Endothelial cell of umbilical vein (primary cell): Measurements from ENCODE around the gene PLAAT3. TPM values are rescaled to one million over a fixed set of nuclear protein-coding genes. Genes with fewer than 3 reads are reported as not detected.

ENCODE experiments used
- BruUV-seq: library from RNA; stranded (reverse); fragments of 400-500 nt; replicated peaks from 2 replicates; lab custom pipeline; 2021; lab: Mats Ljungman, UMichigan
- CTCF ChIA-PET: fragments of 300-600, 350-600 bp; sonication (Branson Sonifier 250); formaldehyde crosslinking; loops from one replicate; lab custom pipeline; 2021; ENCODE audit warnings: antibody characterized with exemption, inconsistent platforms; lab: Charles Lee
- POLR2A ChIA-PET: fragments of 300-600, 350-600 bp; sonication (Branson Sonifier 250); formaldehyde crosslinking; loops from one replicate; lab custom pipeline; 2021; ENCODE audit warnings: antibody characterized with exemption, inconsistent platforms; lab: Charles Lee
- DNase-seq: peaks from one replicate; pipeline ENCODE4 v3.0.0-alpha.2; 2011; ENCODE audit warnings: low read depth, low spot score
- FAIRE-seq: peaks from 2 replicates; lab custom pipeline; 2011; peaks lifted over from hg19 to GRCh38; lab: Jason Lieb, UNC
- H2AFZ ChIP-seq: 2 replicates; pipeline ENCODE4 v1.6.0; 2012; ENCODE audit warnings: low read depth, low read length, control low read depth, inconsistent platforms
- H3K27ac ChIP-seq: 2 replicates; pipeline ENCODE4 v1.5.1; 2011; ENCODE audit warnings: low read depth, mild to moderate bottlenecking, control low read depth, low read length, moderate library complexity; ENCODE audit not compliant: insufficient read depth
- H3K27me3 ChIP-seq, 2 experiments: 2 replicates each; pipeline versions ENCODE4 v1.6.0 to v1.6.1; 2011; ENCODE audit warnings: low read length in 2 of 2, mixed read lengths in 1 of 2; ENCODE audit not compliant: control insufficient read depth in 2 of 2, insufficient read depth in 2 of 2
- H3K36me3 ChIP-seq, 2 experiments: 2 replicates in 1 of 2; 3 replicates in 1 of 2; pipeline ENCODE4 v1.5.1; 2011; ENCODE audit warnings: low read length in 2 of 2, mild to moderate bottlenecking in 1 of 2, moderate library complexity in 1 of 2; ENCODE audit not compliant: control insufficient read depth in 2 of 2, insufficient read depth in 2 of 2; ENCODE audit errors: extremely low read depth in 1 of 2
- H3K4me1 ChIP-seq: 3 replicates; pipeline ENCODE4 v1.5.1; 2011; ENCODE audit warnings: mild to moderate bottlenecking, low read length; ENCODE audit not compliant: control insufficient read depth, insufficient read depth; ENCODE audit errors: extremely low read depth
- H3K4me2 ChIP-seq: 2 replicates; pipeline ENCODE4 v1.6.1; 2011; ENCODE audit warnings: low read length, control low read depth, mixed read lengths; ENCODE audit not compliant: insufficient read depth
- H3K4me3 ChIP-seq, 3 experiments: fragments of 200-600 bp in 1 of 3; sonication (generic), shearing (Covaris generic) in 1 of 3; replicated peaks in 1 of 3; 2 replicates each; pipeline ENCODE4 v1.5.1; 2011 to 2016; ENCODE audit warnings: control low read depth in 3 of 3, low read length in 3 of 3, mild to moderate bottlenecking in 2 of 3, inconsistent platforms in 1 of 3, low read depth in 1 of 3, moderate library complexity in 1 of 3; ENCODE audit not compliant: insufficient read depth in 1 of 3
- H3K79me2 ChIP-seq: 2 replicates; pipeline ENCODE4 v1.6.0; 2012; ENCODE audit warnings: low read length, inconsistent platforms; ENCODE audit not compliant: control insufficient read depth, insufficient read depth
- H3K9ac ChIP-seq: replicated peaks from 2 replicates; pipeline ENCODE3; 2011; ENCODE audit warnings: low read length, control low read depth; ENCODE audit not compliant: insufficient read depth; ENCODE audit errors: extremely low read depth
- H3K9me1 ChIP-seq: replicated peaks from 3 replicates; pipeline ENCODE4 v1.6.0; 2011; ENCODE audit warnings: mild to moderate bottlenecking, low read length; ENCODE audit not compliant: control insufficient read depth, insufficient read depth; ENCODE audit errors: extremely low read depth
- H3K9me3 ChIP-seq: replicated peaks from 2 replicates; pipeline ENCODE4 v1.5.1; 2012; ENCODE audit warnings: low read length, inconsistent platforms; ENCODE audit not compliant: control insufficient read depth, insufficient read depth
- H4K20me1 ChIP-seq: replicated peaks from 2 replicates; pipeline ENCODE3; 2011; ENCODE audit warnings: mild to moderate bottlenecking, low read length; ENCODE audit not compliant: control insufficient read depth, insufficient read depth; ENCODE audit errors: extremely low read depth
- EZH2 ChIP-seq: IDR thresholded peaks from 2 replicates; pipeline ENCODE4 v1.6.1; 2012; ENCODE audit warnings: borderline replicate concordance, low read depth, mild to moderate bottlenecking, moderate library complexity, low read length, inconsistent platforms; ENCODE audit not compliant: severe bottlenecking
- FOS ChIP-seq: IDR thresholded peaks from 2 replicates; pipeline ENCODE4 v1.6.1; 2011; ENCODE audit warnings: mild to moderate bottlenecking, low read length, moderate library complexity, borderline replicate concordance; ENCODE audit not compliant: insufficient read depth
- GATA2 ChIP-seq: IDR thresholded peaks from 2 replicates; pipeline ENCODE4 v1.7.0; 2011; ENCODE audit warnings: low read depth, mild to moderate bottlenecking, moderate library complexity, mixed read lengths, low read length; ENCODE audit not compliant: insufficient read length, insufficient read depth
- JUN ChIP-seq: IDR thresholded peaks from 2 replicates; pipeline ENCODE4 v1.6.1; 2011; ENCODE audit warnings: borderline replicate concordance, low read depth; ENCODE audit not compliant: insufficient read length, insufficient read depth
- MYC ChIP-seq: IDR thresholded peaks from one replicate; pipeline ENCODE4 v1.6.1; 2011; ENCODE audit warnings: mild to moderate bottlenecking, low read depth, low read length
- POLR2A ChIP-seq: IDR thresholded peaks from 2 replicates; pipeline ENCODE4 v1.6.1; 2012; ENCODE audit warnings: low read depth, mild to moderate bottlenecking, control low read depth, low read length
- POLR2AphosphoS5 ChIP-seq: IDR thresholded peaks from 2 replicates; pipeline ENCODE4 v1.6.1; 2012; ENCODE audit warnings: low read depth, mild to moderate bottlenecking, control low read depth, low read length, moderate library complexity; ENCODE audit not compliant: insufficient read depth
- dilution Hi-C: fragments of 300-500 bp; cut with MboI; formaldehyde crosslinking; loops from one replicate; pipeline ENCODE4 v1.15.0; 2019; ENCODE audit warnings: low sequenced_read_pairs; ENCODE audit not compliant: extremely low pct_ligation_motif_present
- intact Hi-C: fragments of 100-400 bp; cut with micrococcal nuclease; formaldehyde crosslinking; loops from one replicate; pipeline ENCODE4 v1.10.0; 2022
- polyA plus RNA-seq, 4 experiments: library from polyadenylated mRNA; depleted of rRNA in 3 of 4; stranded (reverse) in 3 of 4; unstranded in 1 of 4; fragments of >200 nt; gene quantifications; 2 replicates each; pipeline versions ENCODE4 v1.2.1 to v1.2.3, GENCODE V29; 2011 to 2012; ENCODE audit warnings: missing spikeins in 1 of 4
- total RNA-seq: library from RNA; stranded (reverse); gene quantifications from 2 replicates; pipeline ENCODE4 v1.2.3, GENCODE V29; 2021
- TF ChIP-seq, protein P1 (sequence below), 2 donors: IDR thresholded peaks; 1 replicate in 1 of 2; 2 replicates in 1 of 2; pipeline ENCODE4 v1.5.1; 2011; ENCODE audit warnings: low read length in 2 of 2, mild to moderate bottlenecking in 2 of 2, moderate library complexity in 2 of 2, control low read depth in 1 of 2, inconsistent platforms in 1 of 2, low read depth in 1 of 2; ENCODE audit not compliant: insufficient read depth in 1 of 2; ENCODE audit errors: extremely low read depth in 1 of 2
- TF ChIP-seq, protein P2 (sequence below): IDR thresholded peaks from 2 replicates; pipeline ENCODE4 v1.6.1; 2011; ENCODE audit not compliant: insufficient read depth, insufficient read length

The PLAAT3 gene
- total and polyA plus RNA-seq, 2 donors (not counting 3 experiments of a cell fraction or from before 2014, with no cell fraction given), result 22.8 to 40.2 TPM

DNA sequence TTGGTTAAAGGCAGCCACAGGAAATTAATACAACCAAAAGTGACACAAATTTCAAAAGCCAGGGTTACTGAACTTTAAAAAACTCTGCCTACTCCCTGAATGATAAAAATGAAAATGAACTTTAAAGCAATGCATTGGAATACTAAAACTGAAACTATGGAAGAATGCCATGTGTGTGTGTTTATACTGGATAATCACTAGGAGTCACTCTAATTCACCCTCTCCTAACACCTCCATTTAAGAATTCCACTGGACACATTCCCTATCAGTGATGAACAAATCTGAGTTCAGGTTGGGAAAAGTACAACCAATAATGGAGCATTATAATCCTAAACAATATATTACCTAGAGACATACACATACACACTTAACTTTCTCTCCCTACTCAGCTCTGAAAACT, 27.5 kb upstream of the PLAAT3 start:
- Histone ChIP-seq H3K4me3 (no peak overlapping the region), H3K27ac (no peak overlapping the region), H3K36me3 (peaks cover 10 to 18% of the 10 kb centered on the region in 2 experiments), H3K27me3 (no peaks in the 10 kb centered on the region), H2AFZ (no peak overlapping the region), H3K9ac (no peak overlapping the region), H3K9me3 (no peaks in the 10 kb centered on the region), H3K79me2 (no peaks in the 10 kb centered on the region), H3K4me2 (no peak overlapping the region), H4K20me1 (no peaks in the 10 kb centered on the region), H3K4me1 (no peaks in the 10 kb centered on the region), H3K9me1 (no peaks in the 10 kb centered on the region)
- intact Hi-C loops (no loop called here), dilution Hi-C loops (no loop called here)
- DNase-seq, result peak; percentile 17
- no TSS peak for BruUV-seq
- ChIA-PET POLR2A (no interaction called here), CTCF (interaction anchor here (1.5 kb wide), 1 partner anchor 96 kb away, joined by 7 read pairs; no protein-coding TSS in a partner anchor)
- TF ChIP-seq, protein P1, sequence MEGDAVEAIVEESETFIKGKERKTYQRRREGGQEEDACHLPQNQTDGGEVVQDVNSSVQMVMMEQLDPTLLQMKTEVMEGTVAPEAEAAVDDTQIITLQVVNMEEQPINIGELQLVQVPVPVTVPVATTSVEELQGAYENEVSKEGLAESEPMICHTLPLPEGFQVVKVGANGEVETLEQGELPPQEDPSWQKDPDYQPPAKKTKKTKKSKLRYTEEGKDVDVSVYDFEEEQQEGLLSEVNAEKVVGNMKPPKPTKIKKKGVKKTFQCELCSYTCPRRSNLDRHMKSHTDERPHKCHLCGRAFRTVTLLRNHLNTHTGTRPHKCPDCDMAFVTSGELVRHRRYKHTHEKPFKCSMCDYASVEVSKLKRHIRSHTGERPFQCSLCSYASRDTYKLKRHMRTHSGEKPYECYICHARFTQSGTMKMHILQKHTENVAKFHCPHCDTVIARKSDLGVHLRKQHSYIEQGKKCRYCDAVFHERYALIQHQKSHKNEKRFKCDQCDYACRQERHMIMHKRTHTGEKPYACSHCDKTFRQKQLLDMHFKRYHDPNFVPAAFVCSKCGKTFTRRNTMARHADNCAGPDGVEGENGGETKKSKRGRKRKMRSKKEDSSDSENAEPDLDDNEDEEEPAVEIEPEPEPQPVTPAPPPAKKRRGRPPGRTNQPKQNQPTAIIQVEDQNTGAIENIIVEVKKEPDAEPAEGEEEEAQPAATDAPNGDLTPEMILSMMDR (IDR thresholded peaks at IDR 0.05; ENCODE audit: extremely low read depth in 1 of 2, insufficient read depth in 1 of 2, low read depth in 1 of 2, low read length in 2 of 2), result no peak
- TF ChIP-seq JUN (no peak), FOS (no peak), POLR2AphosphoS5 (no peak), POLR2A (no peak), EZH2 (no peak), GATA2 (no peak), MYC (no peak)
- TF ChIP-seq, protein P2, sequence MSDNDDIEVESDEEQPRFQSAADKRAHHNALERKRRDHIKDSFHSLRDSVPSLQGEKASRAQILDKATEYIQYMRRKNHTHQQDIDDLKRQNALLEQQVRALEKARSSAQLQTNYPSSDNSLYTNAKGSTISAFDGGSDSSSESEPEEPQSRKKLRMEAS, result no peak
- no peak for FAIRE-seq
